Keratinocyte (primary cell): Measurements from ENCODE around the gene GNB1. TPM values are rescaled to one million over a fixed set of nuclear protein-coding genes. Genes with fewer than 3 reads are reported as not detected.

Experiments
- DNase-seq: peaks from one replicate; pipeline ENCODE4 v3.0.0-alpha.2; 2011; ENCODE audit warnings: low read depth, missing footprints, low spot score
- FAIRE-seq: peaks from 2 replicates; lab custom pipeline; 2011; peaks lifted over from hg19 to GRCh38; lab: Jason Lieb, UNC
- H2AFZ ChIP-seq: 2 replicates; pipeline ENCODE4 v1.6.0; 2012; ENCODE audit warnings: low read length, control low read depth, inconsistent platforms; ENCODE audit not compliant: control insufficient read depth
- H3K27ac ChIP-seq: 2 replicates; pipeline ENCODE4 v1.5.1; 2011; ENCODE audit warnings: low read length; ENCODE audit not compliant: control insufficient read depth, insufficient read depth
- H3K27me3 ChIP-seq: 3 replicates; pipeline ENCODE4 v1.6.0; 2011; ENCODE audit warnings: low read length; ENCODE audit not compliant: control insufficient read depth, insufficient read depth; ENCODE audit errors: extremely low read depth
- H3K36me3 ChIP-seq, 2 experiments: 2 replicates in 1 of 2; 3 replicates in 1 of 2; pipeline ENCODE4 v1.5.1; 2011; ENCODE audit warnings: low read length in 2 of 2, mild to moderate bottlenecking in 1 of 2; ENCODE audit not compliant: control insufficient read depth in 2 of 2, insufficient read depth in 2 of 2; ENCODE audit errors: extremely low read depth in 1 of 2
- H3K4me1 ChIP-seq: 3 replicates; pipeline ENCODE4 v1.5.1; 2011; ENCODE audit warnings: low read length; ENCODE audit not compliant: control insufficient read depth, insufficient read depth; ENCODE audit errors: extremely low read depth
- H3K4me2 ChIP-seq: 3 replicates; pipeline ENCODE4 v1.6.0; 2011; ENCODE audit warnings: low read depth, low read length; ENCODE audit not compliant: control insufficient read depth, insufficient read depth; ENCODE audit errors: extremely low read depth
- H3K4me3 ChIP-seq, 3 experiments: fragments of 200-600 bp in 1 of 3; sonication (generic) in 1 of 3; 2 replicates in 2 of 3; 3 replicates in 1 of 3; pipeline ENCODE4 v1.5.1; 2011 to 2016; ENCODE audit warnings: low read length in 3 of 3, mild to moderate bottlenecking in 3 of 3, control low read depth in 2 of 3, inconsistent platforms in 1 of 3, low read depth in 1 of 3, mixed read lengths in 1 of 3, mixed run types in 1 of 3, moderate library complexity in 1 of 3; ENCODE audit not compliant: control insufficient read depth in 2 of 3, insufficient read depth in 2 of 3; ENCODE audit errors: extremely low read depth in 1 of 3
- H3K79me2 ChIP-seq: 2 replicates; pipeline ENCODE4 v1.6.0; 2012; ENCODE audit warnings: low read length; ENCODE audit not compliant: control insufficient read depth, insufficient read depth
- H3K9ac ChIP-seq: 3 replicates; pipeline ENCODE4 v1.6.0; 2011; ENCODE audit warnings: low read length; ENCODE audit not compliant: control insufficient read depth, insufficient read depth; ENCODE audit errors: extremely low read depth
- H3K9me1 ChIP-seq: 3 replicates; pipeline ENCODE4 v1.6.0; 2011; ENCODE audit warnings: low read length; ENCODE audit not compliant: control insufficient read depth, insufficient read depth; ENCODE audit errors: extremely low read depth
- H3K9me3 ChIP-seq: 2 replicates; pipeline ENCODE4 v1.5.1; 2012; ENCODE audit warnings: low read depth, low read length; ENCODE audit not compliant: control insufficient read depth
- H4K20me1 ChIP-seq: 3 replicates; pipeline ENCODE4 v1.6.0; 2011; ENCODE audit warnings: low read length; ENCODE audit not compliant: control insufficient read depth, insufficient read depth; ENCODE audit errors: extremely low read depth
- CTCF ChIP-seq, 3 experiments: IDR thresholded peaks in 1 of 3; conservative IDR thresholded peaks in 1 of 3; optimal IDR thresholded peaks in 1 of 3; 2 replicates in 2 of 3; 3 replicates in 1 of 3; pipeline versions ENCODE3 to v1.5.1; 2011; ENCODE audit warnings: low read length in 3 of 3, mild to moderate bottlenecking in 3 of 3, moderate library complexity in 2 of 3, control low read depth in 1 of 3, inconsistent platforms in 1 of 3; ENCODE audit not compliant: insufficient read depth in 2 of 3; ENCODE audit errors: extremely low read depth in 1 of 3
- EZH2 ChIP-seq: IDR thresholded peaks from one replicate; pipeline ENCODE4 v1.6.1; 2012; ENCODE audit warnings: inconsistent platforms, mild to moderate bottlenecking, low read length, moderate library complexity
- dilution Hi-C: fragments of 300-500 bp; cut with MboI; formaldehyde crosslinking; loops from one replicate; pipeline ENCODE4 v1.7.0; 2020; ENCODE audit warnings: low sequenced_read_pairs; ENCODE audit not compliant: extremely low pct_ligation_motif_present
- polyA plus RNA-seq, 5 experiments: library from polyadenylated mRNA; depleted of rRNA in 3 of 5; stranded (reverse) in 3 of 5; stranded (forward) in 1 of 5; unstranded in 1 of 5; fragments of >200 nt; gene quantifications; 1 replicate in 1 of 5; 2 replicates in 3 of 5; 3 replicates in 1 of 5; pipeline versions ENCODE4 v1.2.1 to v1.2.3, GENCODE V29; 2011 to 2012; ENCODE audit warnings: missing spikeins in 2 of 5, low read depth in 1 of 5, low replicate concordance in 1 of 5

The GNB1 gene
- polyA plus RNA-seq, 1 donor (not counting 4 experiments of a cell fraction or from before 2014, with no cell fraction given) = 364 TPM

GRCh38 chr1:1892763-1893120 lies 1.9 kb upstream of the GNB1 start:
- H3K27ac ChIP-seq = peak overlapping the region; percentile 64
- peak overlapping the region; percentile 71 for H3K9ac ChIP-seq
- no peak for FAIRE-seq
- H3K36me3 ChIP-seq = no peaks in the 10 kb centered on the region
- dilution Hi-C loops = no loop called here
- H3K9me1 ChIP-seq = peaks cover 6% of the 10 kb centered on the region
- H3K9me3 ChIP-seq = no peaks in the 10 kb centered on the region
- no peak for DNase-seq
- H3K27me3 ChIP-seq = peaks cover 5% of the 10 kb centered on the region
- no peak overlapping the region for H3K4me3 ChIP-seq
- TF ChIP-seq EZH2 = no peak
- no peak for TF ChIP-seq CTCF (optimal IDR thresholded peaks at IDR 0.05 in 1 of 3, IDR thresholded peaks at IDR 0.05 in 1 of 3, conservative IDR thresholded peaks at IDR 0.05 in 1 of 3; ENCODE audit: extremely low read depth in 1 of 3, insufficient read depth in 2 of 3, low read length in 3 of 3)
- peaks cover 18% of the 10 kb centered on the region for H4K20me1 ChIP-seq
- H3K4me1 ChIP-seq = peaks cover 32% of the 10 kb centered on the region
- H3K4me2 ChIP-seq = peak overlapping the region; percentile 83
- no peak overlapping the region for H2AFZ ChIP-seq
- peaks cover 30% of the 10 kb centered on the region for H3K79me2 ChIP-seq

DNA sequence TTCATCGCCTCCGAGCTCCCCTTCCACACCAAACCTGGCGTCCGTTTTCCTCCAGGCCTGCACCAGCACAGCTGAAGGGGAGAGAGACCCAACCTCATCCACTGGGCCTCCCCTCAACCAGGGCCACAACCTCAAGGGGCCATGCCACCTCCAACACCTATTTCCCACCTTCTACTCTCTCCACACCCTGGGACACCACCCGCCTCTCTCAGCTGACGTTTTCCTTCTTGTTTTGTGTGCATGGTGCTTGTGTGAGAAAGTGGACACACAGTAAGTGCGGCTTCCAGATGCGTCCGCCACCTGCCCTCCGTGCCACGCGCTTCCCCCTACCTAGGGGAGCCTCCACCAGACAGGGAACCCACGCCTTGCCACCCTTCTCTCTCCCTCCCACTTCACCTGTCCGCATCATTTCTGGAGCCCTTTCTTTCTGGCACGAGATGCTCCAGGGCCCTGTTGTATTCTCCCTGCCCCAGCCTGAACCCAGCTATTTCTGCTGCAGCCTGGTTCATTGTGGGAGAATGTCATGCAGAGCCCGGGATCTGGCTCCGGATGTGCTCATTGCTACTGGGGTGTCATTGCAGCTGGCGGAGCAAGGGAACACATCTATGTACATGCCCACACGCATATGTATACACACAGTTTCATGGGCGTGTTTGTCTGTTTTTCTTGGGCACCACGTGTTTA lies 1.3 kb upstream of the GNB1 start:
- no peaks in the 10 kb centered on the region for H3K36me3 ChIP-seq
- peak overlapping the region; percentile 64 for H3K27ac ChIP-seq
- H3K9me1 ChIP-seq = peaks cover 7% of the 10 kb centered on the region
- dilution Hi-C loops = no loop called here
- peak; percentile 78 for FAIRE-seq
- H3K4me2 ChIP-seq = peak overlapping the region; percentile 83
- H3K4me1 ChIP-seq = peaks cover 37% of the 10 kb centered on the region
- no peak for TF ChIP-seq CTCF (optimal IDR thresholded peaks at IDR 0.05 in 1 of 3, IDR thresholded peaks at IDR 0.05 in 1 of 3, conservative IDR thresholded peaks at IDR 0.05 in 1 of 3; ENCODE audit: extremely low read depth in 1 of 3, insufficient read depth in 2 of 3, low read length in 3 of 3)
- TF ChIP-seq EZH2 = no peak
- H3K27me3 ChIP-seq = peaks cover 5% of the 10 kb centered on the region
- no peak for DNase-seq
- H3K79me2 ChIP-seq = peaks cover 35% of the 10 kb centered on the region
- peak overlapping the region; percentile 80 for H2AFZ ChIP-seq
- H3K9ac ChIP-seq = peak overlapping the region; percentile 71
- H4K20me1 ChIP-seq = peaks cover 24% of the 10 kb centered on the region
- H3K9me3 ChIP-seq = no peaks in the 10 kb centered on the region
- H3K4me3 ChIP-seq = peak overlapping the region; percentile 60 to 71 (median 61)
